ENCODE measurements around the gene POLG.

POLG gene

DNA sequence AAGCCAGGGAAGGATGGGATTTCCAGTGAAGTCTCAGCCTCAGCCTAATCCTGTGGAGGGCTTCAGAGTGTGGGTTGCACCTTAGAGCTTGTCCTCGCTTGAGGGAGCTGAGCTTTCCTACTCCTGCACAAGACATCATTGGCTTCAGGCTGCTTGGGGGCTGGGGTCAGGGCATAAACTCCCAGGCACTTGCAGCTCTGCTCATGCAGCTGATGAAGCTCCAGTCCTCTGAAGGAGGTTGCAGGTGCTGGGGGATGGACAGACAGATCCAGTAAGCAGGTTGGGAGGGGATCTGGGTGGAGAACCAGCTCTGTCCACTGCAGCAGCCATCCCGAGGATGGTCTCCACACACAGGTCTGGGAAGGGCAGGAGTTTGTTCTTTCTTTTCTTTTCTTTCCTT is 19.4 kb upstream of the POLG start:
- ATAC-seq (replicated peaks) (no peak), DNase-seq (no peak)
- Mint-ChIP-seq H3K4me3 (no peak overlapping the region), H3K36me3 (no peaks in the 10 kb centered on the region), H3K27me3 (peaks cover 51 to 76% of the 10 kb centered on the region in 2 donors), H3K27ac (no peak overlapping the region), H3K9me3 (no peaks in the 10 kb centered on the region), H3K4me1 (peaks cover 3 to 15% of the 10 kb centered on the region in 2 donors)

DNA sequence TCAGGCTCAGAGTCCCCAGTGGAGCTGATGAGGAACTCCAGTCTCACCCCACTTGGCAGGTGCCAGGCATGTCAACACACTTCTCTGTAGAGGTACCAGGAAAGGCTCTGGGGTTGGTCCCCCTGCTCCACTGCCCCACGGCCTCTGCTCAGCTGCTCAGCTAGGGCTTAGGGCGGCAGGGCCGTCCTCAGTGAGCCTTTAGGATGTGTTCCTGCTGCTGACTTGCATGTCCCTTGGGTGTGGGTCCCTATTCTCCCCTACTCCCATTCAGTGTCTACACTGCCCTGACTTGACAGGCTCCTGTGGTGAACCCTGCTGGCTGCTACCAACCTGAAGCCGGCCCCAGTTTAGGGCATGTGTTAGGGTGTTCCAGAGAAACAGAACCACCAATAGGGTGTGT is 17.9 kb upstream of the POLG start:
- H3K27me3 Mint-ChIP-seq = peaks cover 48 to 74% of the 10 kb centered on the region in 2 donors

DNA sequence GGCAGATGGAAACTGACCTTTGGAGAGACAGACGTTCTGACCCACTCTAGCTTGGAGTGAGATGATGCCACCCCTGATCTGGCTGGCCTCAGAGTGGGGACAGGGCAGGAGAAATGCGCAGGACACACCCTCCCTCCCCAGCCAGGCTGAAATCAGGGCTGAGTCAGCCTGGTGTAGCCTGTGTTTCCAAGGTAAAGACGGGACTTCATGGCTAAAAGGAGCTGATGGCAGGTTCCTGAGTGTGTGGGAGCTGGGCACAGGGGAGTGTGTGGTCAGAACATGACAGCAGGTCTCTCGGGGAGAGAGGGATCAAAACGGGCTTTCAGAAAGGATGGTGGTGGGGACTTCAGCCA is 14.6 kb upstream of the POLG start:
- no peak overlapping the region for H3K4me3 Mint-ChIP-seq
- H3K9me3 Mint-ChIP-seq = no peaks in the 10 kb centered on the region
- ATAC-seq (replicated peaks) = no peak
- H3K36me3 Mint-ChIP-seq = no peaks in the 10 kb centered on the region
- H3K27ac Mint-ChIP-seq = no peak overlapping the region
- peaks cover 0 to 5% of the 10 kb centered on the region in 2 donors for H3K4me1 Mint-ChIP-seq
- DNase-seq = no peak
- H3K27me3 Mint-ChIP-seq = peaks cover 34 to 57% of the 10 kb centered on the region in 2 donors

More for the DNA sequence above, 17.9 kb upstream of the POLG start:
- Mint-ChIP-seq H3K4me3 (no peak overlapping the region), H3K9me3 (no peaks in the 10 kb centered on the region), H3K4me1 (peaks cover 0 to 5% of the 10 kb centered on the region in 2 donors), H3K36me3 (no peaks in the 10 kb centered on the region), H3K27ac (no peak overlapping the region)
- DNase-seq = no peak
- no peak for ATAC-seq (replicated peaks)

DNA sequence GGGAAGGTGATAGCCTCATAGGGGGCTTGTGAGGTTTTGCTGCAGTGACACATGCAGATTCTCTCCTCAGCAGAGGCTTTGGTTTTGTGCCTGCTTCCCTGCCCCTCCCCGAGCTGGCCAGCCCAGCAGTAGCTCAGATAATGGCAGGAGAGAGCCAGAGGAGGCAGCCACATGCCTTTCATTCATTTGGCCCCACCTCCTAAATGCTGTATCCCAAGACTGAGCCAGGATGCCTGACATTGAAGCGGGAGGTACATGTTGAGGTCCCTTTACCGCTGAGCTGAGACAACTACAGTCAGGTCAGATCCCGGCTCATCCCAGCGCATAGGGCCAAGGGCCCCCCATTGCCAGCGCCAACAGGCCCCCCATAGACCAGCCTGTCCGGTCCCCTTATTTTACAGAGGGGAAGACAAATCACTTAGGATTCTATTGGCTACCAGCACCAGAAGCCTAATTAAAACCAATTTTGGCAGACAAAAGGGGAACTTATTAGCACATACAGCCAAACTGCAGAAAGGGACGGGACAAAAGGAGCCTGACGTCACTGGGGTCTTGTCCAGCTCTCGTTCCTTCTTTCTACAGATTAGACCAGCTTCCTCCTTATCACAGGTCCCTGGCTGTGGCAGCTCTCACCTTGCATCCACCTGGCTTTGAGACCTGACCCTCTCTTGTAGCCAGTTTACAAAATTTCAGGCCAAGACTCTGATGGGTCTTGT is 12.1 kb upstream of the POLG start:
- Mint-ChIP-seq H3K27ac (no peak overlapping the region), H3K9me3 (no peaks in the 10 kb centered on the region), H3K36me3 (no peaks in the 10 kb centered on the region)

GRCh38 chr15:89345248-89345647 is 10.6 kb upstream of the POLG start:
- no peaks in the 10 kb centered on the region for H3K36me3 Mint-ChIP-seq
- ATAC-seq (replicated peaks) = no peak
- H3K27me3 Mint-ChIP-seq = peaks cover 24 to 43% of the 10 kb centered on the region in 2 donors
- H3K4me3 Mint-ChIP-seq = no peak overlapping the region
- H3K9me3 Mint-ChIP-seq = no peaks in the 10 kb centered on the region
- no peak for DNase-seq
- no peak overlapping the region for H3K27ac Mint-ChIP-seq
- H3K4me1 Mint-ChIP-seq = no peaks in the 10 kb centered on the region

More for the DNA sequence above, 12.1 kb upstream of the POLG start:
- Mint-ChIP-seq H3K4me3 (no peak overlapping the region), H3K4me1 (no peaks in the 10 kb centered on the region), H3K27me3 (peaks cover 29 to 51% of the 10 kb centered on the region in 2 donors)
- ATAC-seq (replicated peaks) = no peak
- no peak for DNase-seq

DNA sequence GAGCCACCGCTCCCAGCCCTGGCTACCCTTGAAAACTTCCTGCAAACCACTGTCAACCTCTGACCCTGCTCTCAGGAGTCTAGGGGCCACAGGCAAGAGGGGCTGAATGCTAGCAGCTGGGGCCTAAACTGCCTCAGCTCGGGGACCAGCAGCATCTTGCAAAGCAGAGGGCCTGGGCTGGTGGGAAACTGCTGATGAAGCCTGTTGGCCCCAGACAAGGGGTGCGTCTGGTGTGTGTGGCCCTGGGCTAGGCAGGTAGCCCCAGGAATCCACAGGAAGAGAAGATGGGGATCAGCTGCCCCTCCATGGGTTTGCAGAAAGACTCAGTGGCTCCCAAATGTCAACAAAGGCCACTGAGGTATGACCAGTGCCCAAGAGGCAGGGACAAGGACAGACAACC is 8.2 kb upstream of the POLG start:
- H3K27ac Mint-ChIP-seq = no peak overlapping the region
- peaks cover 13 to 23% of the 10 kb centered on the region in 2 donors for H3K27me3 Mint-ChIP-seq
- ATAC-seq (replicated peaks) (no peak), DNase-seq (no peak)
- H3K4me1 Mint-ChIP-seq = peaks cover 0 to under 1% of the 10 kb centered on the region in 2 donors
- H3K9me3 Mint-ChIP-seq = no peaks in the 10 kb centered on the region
- no peak overlapping the region for H3K4me3 Mint-ChIP-seq
- no peaks in the 10 kb centered on the region for H3K36me3 Mint-ChIP-seq

- Mint-ChIP-seq H3K4me3 (no peak overlapping the region), H3K4me1 (peaks cover 4 to 5% of the 10 kb centered on the region in 2 donors), H3K36me3 (no peaks in the 10 kb centered on the region), H3K27me3 (peaks cover 9 to 15% of the 10 kb centered on the region in 2 donors), H3K9me3 (no peaks in the 10 kb centered on the region), H3K27ac (no peak overlapping the region)
- DNase-seq (no peak), ATAC-seq (replicated peaks) (no peak)
These were observed 6.8 kb upstream of the POLG start for GRCh38 chr15:89341316-89342005.

GRCh38 chr15:89340573-89340972 is 5.9 kb upstream of the POLG start:
- DNase-seq (no peak), ATAC-seq (replicated peaks) (no peak)
- Mint-ChIP-seq H3K27ac (no peak overlapping the region), H3K9me3 (no peaks in the 10 kb centered on the region), H3K4me1 (peaks cover 6 to 7% of the 10 kb centered on the region in 2 donors), H3K36me3 (no peaks in the 10 kb centered on the region), H3K27me3 (peaks cover 9 to 15% of the 10 kb centered on the region in 2 donors), H3K4me3 (no peak overlapping the region)

- Mint-ChIP-seq H3K36me3 (peaks cover 5 to 7% of the 10 kb centered on the region in 2 donors), H3K9me3 (peaks cover 2 to 4% of the 10 kb centered on the region in 2 donors), H3K4me3 (no peak overlapping the region), H3K27ac (no peak overlapping the region), H3K27me3 (peaks cover 8 to 12% of the 10 kb centered on the region in 2 donors), H3K4me1 (peaks cover 15 to 17% of the 10 kb centered on the region in 2 donors)
- ATAC-seq (replicated peaks) (no peak), DNase-seq (no peak)
These were observed 3.4 kb upstream of the POLG start for GRCh38 chr15:89338036-89338435.

GRCh38 chr15:89335298-89336041 is 846 bp upstream of the POLG start:
- peaks cover 7 to 8% of the 10 kb centered on the region in 2 donors for H3K27me3 Mint-ChIP-seq
- peaks cover 2 to 4% of the 10 kb centered on the region in 2 donors for H3K9me3 Mint-ChIP-seq
- peaks cover 30 to 37% of the 10 kb centered on the region in 2 donors for H3K4me1 Mint-ChIP-seq
- peak overlapping the region; percentile 100 for H3K27ac Mint-ChIP-seq
- peak overlapping the region; percentile 87 to 93 for H3K4me3 Mint-ChIP-seq
- peaks cover 21 to 26% of the 10 kb centered on the region in 2 donors for H3K36me3 Mint-ChIP-seq
- no peak for DNase-seq
- ATAC-seq (replicated peaks) = peak; percentile 25 to 30

DNA sequence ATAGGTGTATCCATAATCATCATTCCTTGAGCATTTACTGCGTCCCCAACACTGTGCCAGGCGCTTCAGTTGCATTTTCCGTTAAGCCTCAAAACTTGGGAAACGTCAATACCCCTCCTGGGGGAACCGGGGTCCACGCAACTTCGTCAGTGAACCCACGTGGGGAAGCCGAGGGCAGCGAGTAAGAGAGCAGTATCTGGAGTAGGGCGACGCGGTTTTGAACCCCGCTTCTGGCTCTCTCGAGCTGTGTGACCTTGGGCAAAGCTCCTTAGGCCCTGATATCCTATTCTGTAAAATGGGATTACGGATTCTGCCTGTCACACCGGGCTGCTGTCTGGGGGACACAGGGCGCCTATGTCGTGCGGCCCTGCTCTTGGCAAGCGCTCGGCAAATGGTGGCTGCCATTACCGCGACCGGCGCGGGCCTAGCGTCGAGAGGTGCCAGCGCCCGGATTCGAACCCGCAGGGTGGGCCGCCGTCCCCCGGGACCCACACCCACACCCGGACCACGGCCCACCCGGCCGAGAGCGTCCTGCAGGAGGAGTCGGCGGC is 590 bp downstream of the POLG start:
- ATAC-seq (replicated peaks) (peak in 1 of 2 donors; percentile 2), DNase-seq (peak; percentile 14)
- H3K4me1 Mint-ChIP-seq = peaks cover 38 to 50% of the 10 kb centered on the region in 2 donors
- peaks cover 31 to 37% of the 10 kb centered on the region in 2 donors for H3K36me3 Mint-ChIP-seq
- peak overlapping the region; percentile 88 for H3K27ac Mint-ChIP-seq
- peaks cover 7 to 8% of the 10 kb centered on the region in 2 donors for H3K27me3 Mint-ChIP-seq
- H3K4me3 Mint-ChIP-seq = peak overlapping the region; percentile 87 to 93
- peaks cover 2 to 4% of the 10 kb centered on the region in 2 donors for H3K9me3 Mint-ChIP-seq

DNA sequence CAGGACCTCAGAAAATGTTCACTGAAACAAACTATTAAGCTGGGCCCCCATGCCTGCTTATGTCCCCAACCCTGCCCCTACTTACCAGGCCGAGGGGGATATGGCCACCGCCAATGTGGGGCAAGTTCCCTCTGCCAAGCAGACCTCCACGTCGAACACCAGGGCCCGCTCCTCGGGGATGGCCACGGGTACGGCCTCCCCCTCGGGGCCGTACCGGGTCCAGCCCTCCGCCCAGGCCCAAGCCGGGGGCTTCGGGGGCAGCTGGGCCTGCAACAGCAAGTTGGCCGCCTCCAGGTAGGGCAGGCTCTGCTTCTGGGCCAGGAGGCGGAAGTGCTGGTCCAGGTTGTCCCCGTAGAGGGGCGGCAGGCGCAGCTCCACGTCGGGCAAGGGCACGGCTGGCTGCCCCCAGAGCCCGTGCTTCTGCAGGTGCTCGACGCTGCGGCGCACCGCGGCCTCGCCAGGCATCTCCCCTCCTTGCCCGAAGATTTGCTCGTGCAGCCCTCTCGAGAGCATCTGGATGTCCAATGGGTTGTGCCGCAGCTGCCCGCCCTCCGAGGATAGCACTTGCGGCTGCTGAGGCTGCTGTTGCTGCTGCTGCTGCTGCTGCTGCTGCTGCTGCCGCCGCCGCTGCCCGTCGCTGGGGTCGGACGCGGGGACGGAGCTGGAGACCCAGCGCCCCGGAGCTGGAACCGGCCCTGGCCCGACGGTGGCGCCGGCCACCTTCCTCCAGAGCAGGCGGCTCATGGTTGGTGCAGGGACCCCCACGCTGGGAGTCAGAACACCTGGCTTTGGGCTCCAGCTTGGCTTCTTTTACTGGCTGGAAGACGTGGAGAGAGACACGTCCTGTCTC is 1.4 kb downstream of the POLG start:
- Mint-ChIP-seq H3K36me3 (peaks cover 35 to 45% of the 10 kb centered on the region in 2 donors), H3K27me3 (peaks cover 7 to 8% of the 10 kb centered on the region in 2 donors), H3K4me3 (peak overlapping the region; percentile 87 to 93), H3K27ac (peak overlapping the region; percentile 88), H3K9me3 (peaks cover 2 to 4% of the 10 kb centered on the region in 2 donors), H3K4me1 (peaks cover 38 to 57% of the 10 kb centered on the region in 2 donors)
- ATAC-seq (replicated peaks) = no peak
- no peak for DNase-seq

DNA sequence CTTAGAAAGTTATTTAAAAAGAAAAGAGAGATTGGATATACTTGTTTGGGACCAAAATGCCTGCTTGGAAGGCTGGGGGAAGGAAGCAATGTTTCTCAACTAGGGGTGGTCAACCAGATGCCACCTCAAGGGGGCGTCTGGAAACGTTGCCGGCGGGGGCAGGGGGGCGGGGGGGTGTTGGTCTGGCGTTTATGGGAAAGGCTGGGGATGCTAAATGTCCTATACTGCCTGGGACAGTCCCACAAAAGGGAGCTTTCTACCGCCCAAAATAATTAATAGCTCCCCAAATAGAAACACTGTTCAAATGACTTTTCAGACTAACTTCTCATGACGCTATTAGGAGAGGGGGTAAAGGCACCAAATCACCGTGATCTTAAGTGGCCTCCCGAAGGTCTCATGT is 2.2 kb downstream of the POLG start:
- Mint-ChIP-seq H3K4me3 (peak overlapping the region; percentile 57 to 75), H3K27ac (peak overlapping the region; percentile 75), H3K27me3 (peaks cover 7 to 8% of the 10 kb centered on the region in 2 donors), H3K36me3 (peaks cover 41 to 52% of the 10 kb centered on the region in 2 donors), H3K9me3 (peaks cover 2 to 4% of the 10 kb centered on the region in 2 donors), H3K4me1 (peaks cover 35 to 60% of the 10 kb centered on the region in 2 donors)
- DNase-seq (no peak), ATAC-seq (replicated peaks) (no peak)

Data from stimulated activated naive B cell treated with anti-CD40 and anti-IgM and Interleukin-4, amounts not matched to agents 10 μg/mL and 1 μg/mL and 100 μg/mL, for 72 hours (primary cell).